Measurements from ENCODE around the gene PTPN1. TPM values are rescaled to one million over a fixed set of nuclear protein-coding genes. Genes with fewer than 3 reads are reported as not detected.

The PTPN1 gene
- 22.3 and 34.1 TPM in 2 replicates for total RNA-seq

DNA sequence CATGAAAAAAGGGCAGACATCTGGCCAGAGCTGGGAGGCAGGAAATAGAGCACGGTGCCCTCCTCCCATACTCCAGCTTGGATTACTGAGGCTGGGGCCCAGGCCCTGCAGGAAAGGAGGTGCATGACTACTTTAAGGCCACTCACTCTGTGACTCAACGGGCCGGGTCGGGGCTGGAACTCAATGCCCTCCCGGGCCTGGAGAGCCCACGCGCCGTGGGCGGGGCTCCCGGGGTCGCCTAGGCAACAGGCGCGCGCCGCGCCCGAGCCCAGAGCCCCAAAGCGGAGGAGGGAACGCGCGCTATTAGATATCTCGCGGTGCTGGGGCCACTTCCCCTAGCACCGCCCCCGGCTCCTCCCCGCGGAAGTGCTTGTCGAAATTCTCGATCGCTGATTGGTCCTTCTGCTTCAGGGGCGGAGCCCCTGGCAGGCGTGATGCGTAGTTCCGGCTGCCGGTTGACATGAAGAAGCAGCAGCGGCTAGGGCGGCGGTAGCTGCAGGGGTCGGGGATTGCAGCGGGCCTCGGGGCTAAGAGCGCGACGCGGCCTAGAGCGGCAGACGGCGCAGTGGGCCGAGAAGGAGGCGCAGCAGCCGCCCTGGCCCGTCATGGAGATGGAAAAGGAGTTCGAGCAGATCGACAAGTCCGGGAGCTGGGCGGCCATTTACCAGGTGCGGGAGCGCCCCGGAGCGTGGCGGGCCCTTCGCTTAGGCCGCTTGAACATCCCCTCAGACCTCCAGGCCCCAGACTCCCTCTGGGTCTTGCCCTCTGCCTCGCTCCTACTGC is at the start of gene PTPN1:
Gene PTPN1 (plus strand): TSS at position 461 of the 783 bp plus-strand sequence. CDS start 145 bp downstream, at position 606.

Other genes with a start within 250 kb of the PTPN1 start
- 5.4 and 13.2 TPM in 2 replicates for gene RIPOR3, start 181.2 kb downstream of the PTPN1 start, total RNA-seq
- 0.96 and 1.7 TPM in 2 replicates for gene PARD6B, start 221.2 kb downstream of the PTPN1 start, total RNA-seq